Panc1 (cell line): ENCODE measurements around the gene IGLL5.

Source experiments
- POLR2AphosphoS5 ChIP-seq: IDR thresholded peaks from 2 replicates; pipeline ENCODE4 v1.6.1; 2012; ENCODE audit warnings: mild to moderate bottlenecking, low read depth, low read length, moderate library complexity
- SIN3A ChIP-seq: IDR thresholded peaks from 2 replicates; pipeline ENCODE4 v1.6.1; 2012; ENCODE audit warnings: low read depth, mild to moderate bottlenecking, low read length, moderate library complexity, borderline replicate concordance; ENCODE audit not compliant: insufficient read depth
- TCF7L2 ChIP-seq: IDR thresholded peaks from 2 replicates; pipeline ENCODE4 v1.6.1; 2011; ENCODE audit warnings: mild to moderate bottlenecking, low read depth, low read length, inconsistent platforms
- TF ChIP-seq, protein P1 (sequence below): fragments of 450-650 bp; IDR thresholded peaks from 2 replicates; pipeline ENCODE4 v1.5.1; 2017; ENCODE audit warnings: mild to moderate bottlenecking
- TF ChIP-seq, protein P2 (sequence below), 2 experiments: IDR thresholded peaks; 2 replicates each; pipeline ENCODE4 v1.6.1; 2011 to 2012; ENCODE audit warnings: low read depth in 2 of 2, control low read depth in 1 of 2, low read length in 1 of 2, mild to moderate bottlenecking in 1 of 2, moderate library complexity in 1 of 2; ENCODE audit not compliant: insufficient read depth in 1 of 2

GRCh38 chr22:22908495-22908861 is 20.9 kb downstream of the IGLL5 start:
- TF ChIP-seq, protein P1, sequence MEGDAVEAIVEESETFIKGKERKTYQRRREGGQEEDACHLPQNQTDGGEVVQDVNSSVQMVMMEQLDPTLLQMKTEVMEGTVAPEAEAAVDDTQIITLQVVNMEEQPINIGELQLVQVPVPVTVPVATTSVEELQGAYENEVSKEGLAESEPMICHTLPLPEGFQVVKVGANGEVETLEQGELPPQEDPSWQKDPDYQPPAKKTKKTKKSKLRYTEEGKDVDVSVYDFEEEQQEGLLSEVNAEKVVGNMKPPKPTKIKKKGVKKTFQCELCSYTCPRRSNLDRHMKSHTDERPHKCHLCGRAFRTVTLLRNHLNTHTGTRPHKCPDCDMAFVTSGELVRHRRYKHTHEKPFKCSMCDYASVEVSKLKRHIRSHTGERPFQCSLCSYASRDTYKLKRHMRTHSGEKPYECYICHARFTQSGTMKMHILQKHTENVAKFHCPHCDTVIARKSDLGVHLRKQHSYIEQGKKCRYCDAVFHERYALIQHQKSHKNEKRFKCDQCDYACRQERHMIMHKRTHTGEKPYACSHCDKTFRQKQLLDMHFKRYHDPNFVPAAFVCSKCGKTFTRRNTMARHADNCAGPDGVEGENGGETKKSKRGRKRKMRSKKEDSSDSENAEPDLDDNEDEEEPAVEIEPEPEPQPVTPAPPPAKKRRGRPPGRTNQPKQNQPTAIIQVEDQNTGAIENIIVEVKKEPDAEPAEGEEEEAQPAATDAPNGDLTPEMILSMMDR = no peak
- TF ChIP-seq POLR2AphosphoS5 (no peak), SIN3A (no peak), TCF7L2 (no peak)
- TF ChIP-seq, protein P2, sequence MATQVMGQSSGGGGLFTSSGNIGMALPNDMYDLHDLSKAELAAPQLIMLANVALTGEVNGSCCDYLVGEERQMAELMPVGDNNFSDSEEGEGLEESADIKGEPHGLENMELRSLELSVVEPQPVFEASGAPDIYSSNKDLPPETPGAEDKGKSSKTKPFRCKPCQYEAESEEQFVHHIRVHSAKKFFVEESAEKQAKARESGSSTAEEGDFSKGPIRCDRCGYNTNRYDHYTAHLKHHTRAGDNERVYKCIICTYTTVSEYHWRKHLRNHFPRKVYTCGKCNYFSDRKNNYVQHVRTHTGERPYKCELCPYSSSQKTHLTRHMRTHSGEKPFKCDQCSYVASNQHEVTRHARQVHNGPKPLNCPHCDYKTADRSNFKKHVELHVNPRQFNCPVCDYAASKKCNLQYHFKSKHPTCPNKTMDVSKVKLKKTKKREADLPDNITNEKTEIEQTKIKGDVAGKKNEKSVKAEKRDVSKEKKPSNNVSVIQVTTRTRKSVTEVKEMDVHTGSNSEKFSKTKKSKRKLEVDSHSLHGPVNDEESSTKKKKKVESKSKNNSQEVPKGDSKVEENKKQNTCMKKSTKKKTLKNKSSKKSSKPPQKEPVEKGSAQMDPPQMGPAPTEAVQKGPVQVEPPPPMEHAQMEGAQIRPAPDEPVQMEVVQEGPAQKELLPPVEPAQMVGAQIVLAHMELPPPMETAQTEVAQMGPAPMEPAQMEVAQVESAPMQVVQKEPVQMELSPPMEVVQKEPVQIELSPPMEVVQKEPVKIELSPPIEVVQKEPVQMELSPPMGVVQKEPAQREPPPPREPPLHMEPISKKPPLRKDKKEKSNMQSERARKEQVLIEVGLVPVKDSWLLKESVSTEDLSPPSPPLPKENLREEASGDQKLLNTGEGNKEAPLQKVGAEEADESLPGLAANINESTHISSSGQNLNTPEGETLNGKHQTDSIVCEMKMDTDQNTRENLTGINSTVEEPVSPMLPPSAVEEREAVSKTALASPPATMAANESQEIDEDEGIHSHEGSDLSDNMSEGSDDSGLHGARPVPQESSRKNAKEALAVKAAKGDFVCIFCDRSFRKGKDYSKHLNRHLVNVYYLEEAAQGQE (IDR thresholded peaks at IDR 0.05; ENCODE audit: insufficient read depth in 1 of 2, low read depth in 2 of 2, low read length in 1 of 2) = no peak
